SW 1271 (cell line): ENCODE data around the gene IL1F10.

ENCODE experiments used
- DNase-seq, 2 experiments: peaks; one replicate each; lab custom pipeline; 2025; lab: John Stamatoyannopoulos, UW

IL1F10 gene, protein sequence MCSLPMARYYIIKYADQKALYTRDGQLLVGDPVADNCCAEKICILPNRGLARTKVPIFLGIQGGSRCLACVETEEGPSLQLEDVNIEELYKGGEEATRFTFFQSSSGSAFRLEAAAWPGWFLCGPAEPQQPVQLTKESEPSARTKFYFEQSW

DNA sequence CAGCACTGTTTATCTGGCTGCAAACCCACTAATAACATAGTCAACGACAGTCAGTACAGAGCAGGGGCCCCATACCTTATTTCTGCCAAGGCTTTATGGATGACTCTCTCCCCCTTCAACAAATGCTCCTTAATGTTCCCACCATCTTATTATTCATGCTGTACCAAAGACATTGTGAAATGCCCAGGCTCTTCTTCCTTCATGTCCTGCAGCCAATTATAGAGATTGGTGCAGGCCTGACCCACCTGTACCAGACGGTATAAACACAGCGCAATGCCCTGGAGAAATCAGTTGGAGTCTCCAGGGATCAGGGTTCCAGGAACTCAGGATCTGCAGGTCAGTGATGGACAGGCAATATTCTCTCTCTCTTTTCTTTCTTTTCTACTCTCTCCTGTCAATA is at the start of gene IL1F10:
TSS of gene IL1F10 (plus strand) at position 290 of the 400 bp plus-strand sequence. CDS start 4,769 bp downstream, outside the sequence.
- no peak for DNase-seq

- DNase-seq = no peak
Measured at GRCh38 chr2:113018509-113018908, 49.3 kb upstream of the IL1F10 start.

GRCh38 chr2:113021312-113021711 is 46.5 kb upstream of the IL1F10 start:
- no peak for DNase-seq

DNA sequence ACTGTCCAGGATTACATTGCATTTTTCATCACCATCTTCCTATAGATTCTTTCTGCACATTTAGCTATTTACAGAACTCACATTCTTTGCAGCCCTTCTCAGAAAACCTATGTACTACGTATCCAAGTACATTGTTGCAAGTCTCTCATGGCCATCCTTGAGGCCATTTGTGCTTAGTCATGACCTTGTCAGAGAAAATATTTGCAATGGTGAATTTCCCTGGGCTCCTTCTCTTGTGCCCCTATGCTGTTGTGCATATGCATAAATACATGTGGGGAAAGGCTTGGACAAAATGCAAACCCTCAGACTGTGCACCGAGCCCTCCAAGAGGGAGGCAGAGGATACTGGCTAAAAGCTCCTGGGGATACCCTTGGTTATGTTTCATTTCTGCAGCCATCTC is 43.0 kb upstream of the IL1F10 start:
- no peak for DNase-seq

DNA sequence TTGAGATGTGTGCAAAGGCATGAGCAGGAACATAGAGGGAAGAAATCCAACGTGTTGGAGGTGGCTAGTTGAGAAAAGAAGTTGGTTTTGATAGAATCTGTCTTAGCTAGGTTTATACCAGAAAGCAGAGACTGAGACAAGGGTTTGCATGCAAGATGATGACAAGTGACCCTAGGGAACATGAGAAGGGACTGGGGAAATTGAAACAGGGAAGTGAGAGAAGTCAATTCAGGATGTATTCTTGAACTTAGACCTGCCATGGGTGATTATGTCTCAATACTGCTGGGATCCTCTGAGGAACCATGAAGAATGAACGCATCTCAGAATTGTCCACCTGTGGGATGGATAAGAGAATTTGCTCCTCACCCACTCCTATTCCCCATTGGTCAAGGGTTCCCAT is 42.0 kb upstream of the IL1F10 start:
- DNase-seq = no peak

GRCh38 chr2:113027691-113028090 is 40.1 kb upstream of the IL1F10 start:
- no peak for DNase-seq

DNA sequence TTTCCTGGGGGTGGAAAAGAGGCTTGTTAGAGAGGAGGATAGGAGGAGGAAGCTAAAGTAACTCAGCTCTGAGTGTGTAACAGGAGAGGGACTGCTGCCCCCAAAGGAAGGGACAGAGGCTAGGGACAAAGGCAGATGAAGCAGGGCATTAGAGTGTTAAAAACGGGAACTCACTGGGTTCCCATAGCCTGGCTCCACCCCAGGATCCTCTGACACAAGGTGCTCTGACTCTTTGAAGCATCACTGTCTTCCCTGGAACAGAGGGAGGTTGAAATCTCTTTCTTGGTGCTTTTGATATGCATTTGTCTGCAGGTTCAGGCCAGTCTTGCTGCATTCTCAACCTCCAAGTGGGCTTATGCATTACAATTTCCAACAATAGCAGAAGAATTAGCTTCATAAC is 39.7 kb upstream of the IL1F10 start:
- no peak for DNase-seq

- DNase-seq = no peak
Measured at GRCh38 chr2:113032737-113033136, 35.0 kb upstream of the IL1F10 start.

- no peak for DNase-seq
Measured at GRCh38 chr2:113034016-113034415, 33.8 kb upstream of the IL1F10 start.

GRCh38 chr2:113036763-113037162 is 31.0 kb upstream of the IL1F10 start:
- no peak for DNase-seq

- DNase-seq = no peak
Measured at GRCh38 chr2:113038291-113038690, 29.5 kb upstream of the IL1F10 start.

- DNase-seq = no peak
Measured at GRCh38 chr2:113039158-113039557, 28.6 kb upstream of the IL1F10 start.

- DNase-seq = no peak
Measured at GRCh38 chr2:113039719-113040118, 28.1 kb upstream of the IL1F10 start.

GRCh38 chr2:113041871-113042270 is 25.9 kb upstream of the IL1F10 start:
- no peak for DNase-seq

DNA sequence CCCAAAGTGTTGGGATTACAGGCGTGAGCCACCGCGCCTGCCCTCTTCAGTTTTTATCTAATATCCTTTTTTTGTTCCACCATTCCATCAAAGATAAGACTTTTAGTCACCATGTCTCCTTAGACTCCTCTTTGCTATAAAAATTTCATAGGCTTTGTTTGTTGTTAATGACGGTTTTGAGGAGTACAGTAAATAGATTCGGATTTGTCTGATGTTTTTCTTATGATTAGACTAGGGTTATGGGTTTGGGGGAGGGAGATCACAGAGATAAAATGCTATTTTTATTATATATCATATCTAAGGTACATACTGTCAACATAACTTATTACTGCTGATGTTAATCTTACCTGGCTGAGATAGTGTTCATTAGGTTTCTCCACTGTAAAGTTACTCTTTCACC is 21.3 kb upstream of the IL1F10 start:
- DNase-seq = no peak

DNA sequence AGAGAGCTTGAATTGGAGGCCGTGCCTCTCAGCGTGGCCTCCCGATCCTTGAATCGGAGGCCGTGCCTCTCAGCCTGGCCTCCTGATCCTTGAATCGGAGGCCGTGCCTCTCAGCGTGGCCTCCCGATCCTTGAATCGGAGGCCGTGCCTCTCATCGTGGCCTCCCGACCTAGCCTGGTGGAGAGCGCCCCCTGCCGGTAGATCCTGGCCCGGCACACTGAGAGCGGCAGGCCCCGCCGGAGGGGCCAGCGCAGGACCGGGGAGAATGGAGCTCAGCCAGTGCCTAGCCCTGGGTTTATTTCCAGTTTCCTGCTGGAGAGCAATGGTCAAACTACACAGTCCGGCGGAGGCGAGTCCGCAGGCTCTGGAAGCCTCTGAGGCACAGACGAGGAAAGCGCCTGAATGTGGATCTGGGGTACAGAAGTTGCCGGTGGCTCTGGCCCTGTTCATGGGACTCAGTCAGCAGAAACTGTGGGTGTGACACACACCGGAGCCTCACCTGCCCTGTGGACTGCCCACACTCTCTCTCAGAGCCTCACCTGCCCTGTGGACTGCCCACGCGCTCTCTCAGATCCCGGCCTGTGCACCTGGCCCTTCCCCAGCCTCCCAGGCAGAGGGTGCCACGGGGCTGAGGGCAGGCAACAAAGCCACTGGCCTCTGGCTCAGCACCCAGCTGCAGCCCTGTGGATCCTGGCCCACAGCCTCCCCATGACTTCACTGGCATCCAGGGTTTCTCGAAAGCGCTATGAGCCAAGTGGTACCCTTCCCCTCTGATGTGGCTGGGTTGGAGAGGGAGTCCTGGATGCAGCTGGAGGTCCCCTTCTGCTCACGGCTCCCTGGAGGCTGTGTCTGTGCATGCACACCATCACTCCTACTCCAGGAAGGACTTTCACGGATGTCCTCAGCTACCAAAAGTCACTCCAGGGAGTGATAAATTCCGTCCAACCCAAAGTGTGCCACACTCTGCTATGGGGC is 16.6 kb upstream of the IL1F10 start:
- DNase-seq = no peak

- no peak for DNase-seq
Measured at GRCh38 chr2:113052396-113052917, 15.3 kb upstream of the IL1F10 start, which contains the start of gene IL36B. Gene IL36B (minus strand): TSS chr2:113052867.

DNA sequence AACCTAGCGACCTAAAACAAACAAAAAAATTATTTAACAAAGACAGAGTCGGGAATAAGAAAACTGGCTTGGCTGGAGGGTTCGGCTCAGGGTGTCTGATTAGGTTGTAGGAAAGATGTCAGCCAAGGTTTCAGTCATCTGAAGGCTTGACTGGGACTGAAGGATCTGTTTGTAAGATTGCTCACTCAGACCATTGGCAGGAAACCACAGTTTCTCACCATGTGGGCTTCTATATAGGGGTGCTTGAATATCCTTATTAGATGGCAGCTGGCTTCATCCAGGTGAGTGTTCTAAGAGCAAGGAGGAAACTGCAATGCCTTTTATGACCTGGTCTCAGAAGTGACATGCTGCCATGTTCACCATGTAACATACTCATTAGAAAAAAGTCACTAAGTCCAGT is 14.1 kb upstream of the IL1F10 start:
- no peak for DNase-seq

DNA sequence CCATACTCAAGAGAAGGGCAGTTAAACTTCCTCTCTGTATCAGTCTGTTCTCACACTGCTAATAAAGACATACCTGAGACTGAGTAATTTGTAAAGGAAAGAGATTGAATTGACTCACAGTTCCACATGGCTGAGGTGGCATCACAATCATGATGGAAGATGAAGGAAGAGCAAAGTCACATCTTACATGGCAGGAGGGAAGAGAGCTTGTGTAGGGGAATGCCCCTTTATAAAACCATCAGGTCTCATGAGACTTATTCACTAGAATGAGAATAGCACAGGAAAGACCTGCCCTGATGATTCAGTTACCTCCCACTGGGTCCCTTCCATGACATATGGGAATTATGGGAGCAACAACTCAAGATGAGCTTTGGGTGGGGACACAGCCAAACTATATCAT is 13.7 kb upstream of the IL1F10 start:
- no peak for DNase-seq

DNA sequence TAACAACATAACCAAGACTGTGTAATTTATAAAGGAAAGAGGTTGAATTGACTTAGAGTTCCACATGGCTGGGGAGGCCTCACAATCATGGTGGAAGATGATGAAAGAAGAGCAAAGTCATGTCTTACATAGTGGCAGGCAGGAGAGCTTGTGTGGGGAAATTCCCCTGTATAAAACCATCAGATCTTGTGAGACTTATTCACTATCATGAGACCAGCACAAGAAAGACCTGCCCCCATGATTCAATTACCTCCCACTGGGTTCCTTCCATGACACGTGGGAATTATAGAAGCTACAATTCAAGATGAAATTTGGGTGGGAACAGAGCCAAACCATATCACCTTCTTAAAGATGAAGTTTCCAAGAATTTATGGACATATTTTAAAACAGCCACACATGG is 11.2 kb upstream of the IL1F10 start:
- DNase-seq = no peak

- DNase-seq = no peak
Measured at GRCh38 chr2:113057117-113057516, 10.7 kb upstream of the IL1F10 start.

GRCh38 chr2:113058411-113058994 is 9.3 kb upstream of the IL1F10 start:
- no peak for DNase-seq
